Transverse colon (tissue), 4 donors: Measurements from ENCODE around the gene PILRA. TPM values are rescaled to one million over a fixed set of nuclear protein-coding genes. Genes with fewer than 3 reads are reported as not detected.

ENCODE experiments used
- DNase-seq: peaks from one replicate; pipeline ENCODE4 v3.0.0-alpha.2; 2019
- H3K27ac ChIP-seq, 4 donors: fragments of 200-600 bp; sonication (generic); 2 replicates each; pipeline ENCODE4 v1.5.1; 2016 to 2018; ENCODE audit warnings: inconsistent platforms in 4 of 4
- H3K27me3 ChIP-seq: fragments of 200-600 bp; sonication (generic); 2 replicates; pipeline ENCODE4 v1.5.1; 2017; ENCODE audit warnings: inconsistent platforms
- H3K36me3 ChIP-seq, 4 donors: fragments of 200-600 bp; sonication (generic); 2 replicates each; pipeline ENCODE4 v1.5.1; 2017 to 2019; ENCODE audit warnings: inconsistent platforms in 4 of 4
- H3K4me1 ChIP-seq, 4 donors: fragments of 200-600 bp; sonication (generic); 2 replicates each; pipeline ENCODE4 v1.5.1; 2017 to 2020; ENCODE audit warnings: inconsistent platforms in 4 of 4
- H3K4me3 ChIP-seq, 4 donors: fragments of 200-600 bp; sonication (generic); 1 replicate in 1 of 4; 2 replicates in 3 of 4; pipeline versions ENCODE4 v1.5.1 to v1.6.1; 2017 to 2019; ENCODE audit warnings: inconsistent platforms in 4 of 4
- H3K9me3 ChIP-seq, 2 donors: fragments of 200-600 bp; sonication (generic); 2 replicates each; pipeline ENCODE4 v1.5.1; 2017 to 2019; ENCODE audit warnings: inconsistent platforms in 2 of 2
- CTCF ChIP-seq, 5 experiments: fragments of 200-600 bp in 3 of 5; fragments of 450-650 bp in 2 of 5; sonication (generic) in 3 of 5; IDR thresholded peaks; 1 replicate in 2 of 5; 2 replicates in 3 of 5; pipeline ENCODE4 v1.5.1; 2016 to 2017; ENCODE audit warnings: antibody characterized with exemption in 5 of 5, inconsistent platforms in 3 of 5, mild to moderate bottlenecking in 2 of 5, moderate library complexity in 1 of 5
- EP300 ChIP-seq: sonication (generic); formaldehyde crosslinking; IDR thresholded peaks from one replicate; pipeline ENCODE4 v1.6.1; 2017; ENCODE audit warnings: antibody characterized with exemption, low read depth
- POLR2A ChIP-seq: fragments of 450-650 bp; IDR thresholded peaks from one replicate; pipeline ENCODE4 v1.6.1; 2016; ENCODE audit warnings: antibody characterized with exemption, mild to moderate bottlenecking, moderate library complexity
- POLR2AphosphoS5 ChIP-seq, 3 donors: sonication (generic); formaldehyde crosslinking; IDR thresholded peaks; one replicate each; pipeline ENCODE4 v1.6.1; 2016; ENCODE audit warnings: antibody characterized with exemption in 3 of 3
- WGBS, 2 donors: methylation state at CpG; one replicate each; pipeline ENCODE4 v1.1.5; 2018; ENCODE audit warnings: low coverage in 1 of 2; 5-methylcytosine and 5-hydroxymethylcytosine counted together
- in situ Hi-C, 4 donors: fragments of 200-750 bp; cut with MboI; loops; one replicate each; pipeline versions ENCODE4 v1.15.0 to v1.15.1; 2017; ENCODE audit warnings: low sequenced_read_pairs in 3 of 4, low pct_ligation_motif_present in 1 of 4, low pct_unique_long_range_greater_than_20kb in 1 of 4
- intact Hi-C: fragments of 100-400 bp; cut with DNase I; formaldehyde crosslinking; loops from one replicate; pipeline ENCODE4 v1.15.1; 2023; ENCODE audit warnings: low total_unique reads
- total RNA-seq, 4 donors: library from RNA; depleted of rRNA; stranded (reverse); fragments of >200 nt; gene quantifications; one replicate each; pipeline ENCODE4 v1.1.0, GENCODE V29; 2016

PILRA gene
- total RNA-seq, 4 donors from 2014 or later = 1.9 to 4.9 TPM; not detected in 2

GRCh38 chr7:100425347-100425746 is 52.1 kb downstream of the PILRA start:
- TF ChIP-seq CTCF (IDR thresholded peaks at IDR 0.05) (no peak), POLR2A (no peak), POLR2AphosphoS5 (IDR thresholded peaks at IDR 0.05) (no peak), EP300 (no peak)

DNA sequence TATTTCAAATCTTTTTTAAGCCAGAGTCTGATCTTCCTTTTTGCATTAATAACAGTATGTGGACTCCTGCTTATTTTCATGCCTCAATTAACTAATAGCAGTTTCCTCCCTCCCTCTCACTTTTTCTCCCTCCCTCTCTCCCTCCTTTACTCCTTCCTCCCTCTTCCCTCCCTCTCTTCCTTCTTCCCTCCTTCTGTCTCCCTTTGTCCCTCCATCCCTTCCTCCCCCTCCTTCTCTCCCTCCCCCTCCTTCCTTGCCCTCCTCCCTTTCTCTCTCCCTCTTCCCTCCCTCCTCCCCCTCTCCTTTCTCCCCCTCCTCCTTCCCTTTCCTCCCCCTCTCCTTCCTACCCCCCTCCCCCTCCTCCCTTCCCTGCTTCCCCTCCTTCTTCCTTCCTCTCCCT is 53.2 kb downstream of the PILRA start:
- H3K4me1 ChIP-seq = peaks cover 8 to 16% (median 16%) of the 10 kb centered on the region in 4 donors
- in situ Hi-C loops (no loop called here), intact Hi-C loops (no loop called here)
- no peak overlapping the region for H3K27ac ChIP-seq
- H3K36me3 ChIP-seq = no peaks in the 10 kb centered on the region
- no peak for DNase-seq
- TF ChIP-seq POLR2A (no peak), CTCF (IDR thresholded peaks at IDR 0.05) (no peak), POLR2AphosphoS5 (IDR thresholded peaks at IDR 0.05) (no peak), EP300 (no peak)
- H3K4me3 ChIP-seq = no peak overlapping the region
- no peaks in the 10 kb centered on the region for H3K9me3 ChIP-seq
- no peaks in the 10 kb centered on the region for H3K27me3 ChIP-seq

More at GRCh38 chr7:100425347-100425746, 52.1 kb downstream of the PILRA start:
- no peaks in the 10 kb centered on the region for H3K9me3 ChIP-seq
- WGBS, 2 donors = 38 to 63% methylated on average over 1 of the region's 1 CpG
- no peaks in the 10 kb centered on the region for H3K36me3 ChIP-seq
- in situ Hi-C loops = no loop called here
- H3K27ac ChIP-seq = no peak overlapping the region
- H3K4me1 ChIP-seq = peaks cover 0 to 6% (median 5%) of the 10 kb centered on the region in 4 donors
- DNase-seq = no peak
- no peak overlapping the region for H3K4me3 ChIP-seq
- no peaks in the 10 kb centered on the region for H3K27me3 ChIP-seq
- intact Hi-C loops = no loop called here

- H3K27ac ChIP-seq = peak overlapping the region; percentile 97 to 100 (median 100)
- intact Hi-C loops (no loop called here), in situ Hi-C loops (no loop called here)
- peak overlapping the region in 3 of 4 donors; percentile 72 to 94 (median 87) for H3K4me3 ChIP-seq
- WGBS, 2 donors = 59 to 62% methylated on average over 13 to 15 of the region's 16 CpGs
- TF ChIP-seq POLR2AphosphoS5 (IDR thresholded peaks at IDR 0.05) (no peak), POLR2A (no peak), CTCF (IDR thresholded peaks at IDR 0.05) (no peak), EP300 (no peak)
- H3K9me3 ChIP-seq = no peaks in the 10 kb centered on the region
- no peaks in the 10 kb centered on the region for H3K36me3 ChIP-seq
- H3K27me3 ChIP-seq = no peaks in the 10 kb centered on the region
- no peak for DNase-seq
- peaks cover 12 to 27% (median 23%) of the 10 kb centered on the region in 4 donors for H3K4me1 ChIP-seq
These were observed 54.5 kb downstream of the PILRA start for GRCh38 chr7:100427762-100428198.

- intact Hi-C loops (no loop called here), in situ Hi-C loops (no loop called here)
- 0 to 1% methylated on average over 4 to 63 of the region's 66 CpGs for WGBS, 2 donors
- Histone ChIP-seq H3K27me3 (no peaks in the 10 kb centered on the region), H3K4me3 (peak within 1 kb of the TSS; percentile 72 to 97 (median 90)), H3K27ac (peak within 1 kb of the TSS; percentile 97 to 100 (median 100)), H3K4me1 (peaks cover 12 to 27% (median 23%) of the 10 kb centered on the region in 4 donors), H3K9me3 (no peaks in the 10 kb centered on the region), H3K36me3 (peaks cover 0 to 4% (median 0%) of the 10 kb centered on the region in 4 donors)
- no peak for TF ChIP-seq CTCF (IDR thresholded peaks at IDR 0.05)
- peak; percentile 99 to 100 (median 100) for TF ChIP-seq POLR2AphosphoS5 (IDR thresholded peaks at IDR 0.05)
- TF ChIP-seq POLR2A = peak; percentile 100
- peak; percentile 96 for DNase-seq
These were observed 55.1 kb downstream of the PILRA start, which contains the start of gene ZCWPW1 for GRCh38 chr7:100428199-100428966. ZCWPW1 (minus strand) TSS chr7:100428703; CDS start chr7:100420649, 8,054 bp downstream.
